Measurements from ENCODE around the gene ZMIZ2.
"Not testable (repeated sequence)": the region's sequence is repeated elsewhere in the genome, so short reads cannot be mapped to it uniquely, and the experiment has no call there.

The ZMIZ2 gene

GRCh38 chr7:44748045-44748947 lies at the start of gene ZMIZ2:
TSS of gene ZMIZ2 (plus strand) at chr7:44748847. CDS start at chr7:44756250, 7,403 bp downstream.
- peak; percentile 83 for TF ChIP-seq POLR2A (IDR thresholded peaks at IDR 0.05; ENCODE audit: low read depth, low read length)
- FAIRE-seq (no peak), DNase-seq (ENCODE audit: insufficient read length, low spot score) (peak; percentile 98)

GRCh38 chr7:44699598-44699997 lies 49.0 kb upstream of the ZMIZ2 start:
- not testable (repeated sequence) for DNase-seq (ENCODE audit: insufficient read length, low spot score); FAIRE-seq

GRCh38 chr7:44700322-44700721 lies 48.3 kb upstream of the ZMIZ2 start:
- no peak for DNase-seq (ENCODE audit: insufficient read length, low spot score)
- no peak for FAIRE-seq
- TF ChIP-seq POLR2A (IDR thresholded peaks at IDR 0.05; ENCODE audit: low read depth, low read length) = no peak

GRCh38 chr7:44703391-44703790 lies 45.3 kb upstream of the ZMIZ2 start:
- not testable (repeated sequence) for FAIRE-seq; DNase-seq (ENCODE audit: insufficient read length, low spot score)

DNA sequence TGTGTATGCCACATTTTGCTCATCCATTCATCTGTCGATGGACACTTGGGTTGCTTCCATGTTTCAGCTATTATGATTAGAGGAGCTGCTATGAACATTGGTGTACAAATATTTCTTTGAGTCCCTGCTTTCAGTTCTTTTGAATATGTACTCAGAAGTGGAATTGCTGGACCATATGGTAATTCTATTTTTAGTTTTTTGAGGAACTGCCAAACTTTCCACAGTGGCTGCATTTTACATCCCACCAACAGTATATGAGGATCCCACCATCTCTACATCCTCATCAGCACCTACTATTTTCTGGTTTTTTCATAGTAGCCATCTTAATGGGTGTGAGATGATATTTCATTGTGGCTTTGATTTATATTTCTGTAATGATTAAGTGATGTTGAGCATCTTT lies 44.7 kb upstream of the ZMIZ2 start:
- no peak for FAIRE-seq
- no peak for DNase-seq (ENCODE audit: insufficient read length, low spot score)
- no peak for TF ChIP-seq POLR2A (IDR thresholded peaks at IDR 0.05; ENCODE audit: low read depth, low read length)

- FAIRE-seq (no peak), DNase-seq (ENCODE audit: insufficient read length, low spot score) (no peak)
- no peak for TF ChIP-seq POLR2A (IDR thresholded peaks at IDR 0.05; ENCODE audit: low read depth, low read length)
Observed at GRCh38 chr7:44705434-44705833, 43.2 kb upstream of the ZMIZ2 start.

GRCh38 chr7:44706788-44707557 lies 41.7 kb upstream of the ZMIZ2 start:
- FAIRE-seq = no peak
- no peak for TF ChIP-seq POLR2A (IDR thresholded peaks at IDR 0.05; ENCODE audit: low read depth, low read length)

DNA sequence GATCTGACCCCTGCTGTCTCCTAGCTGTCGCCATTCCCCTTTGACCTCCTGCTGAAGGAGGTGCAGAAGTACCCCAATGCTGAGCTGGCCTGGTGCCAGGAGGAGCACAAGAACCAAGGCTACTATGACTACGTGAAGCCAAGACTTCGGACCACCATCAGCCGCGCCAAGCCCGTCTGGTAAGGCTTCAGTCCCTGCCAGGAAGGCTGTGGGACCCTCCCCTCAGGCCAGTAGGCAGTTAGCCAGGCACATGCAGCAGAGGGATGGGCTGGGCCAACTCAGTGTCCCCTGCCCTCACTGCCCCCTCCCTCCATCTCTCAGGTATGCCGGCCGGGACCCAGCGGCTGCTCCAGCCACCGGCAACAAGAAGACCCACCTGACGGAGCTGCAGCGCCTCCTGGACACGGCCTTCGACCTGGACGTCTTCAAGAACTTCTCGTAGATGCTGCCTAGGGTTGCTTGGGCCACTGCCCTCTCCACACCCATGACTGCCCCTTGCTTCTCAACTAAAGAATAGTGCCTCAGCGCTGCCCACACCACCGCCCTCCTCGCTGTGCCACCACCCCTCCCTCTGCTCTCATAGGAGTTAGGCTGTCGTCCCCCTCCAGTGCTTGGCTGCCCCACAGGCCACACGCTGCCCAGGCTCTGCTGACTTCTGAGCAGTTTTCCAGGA lies 41.0 kb upstream of the ZMIZ2 start:
- no peak for TF ChIP-seq POLR2A (IDR thresholded peaks at IDR 0.05; ENCODE audit: low read depth, low read length)
- FAIRE-seq = no peak
- DNase-seq (ENCODE audit: insufficient read length, low spot score) = no peak

More at GRCh38 chr7:44706788-44707557, 41.7 kb upstream of the ZMIZ2 start:
- DNase-seq (ENCODE audit: insufficient read length, low spot score) = no peak

DNA sequence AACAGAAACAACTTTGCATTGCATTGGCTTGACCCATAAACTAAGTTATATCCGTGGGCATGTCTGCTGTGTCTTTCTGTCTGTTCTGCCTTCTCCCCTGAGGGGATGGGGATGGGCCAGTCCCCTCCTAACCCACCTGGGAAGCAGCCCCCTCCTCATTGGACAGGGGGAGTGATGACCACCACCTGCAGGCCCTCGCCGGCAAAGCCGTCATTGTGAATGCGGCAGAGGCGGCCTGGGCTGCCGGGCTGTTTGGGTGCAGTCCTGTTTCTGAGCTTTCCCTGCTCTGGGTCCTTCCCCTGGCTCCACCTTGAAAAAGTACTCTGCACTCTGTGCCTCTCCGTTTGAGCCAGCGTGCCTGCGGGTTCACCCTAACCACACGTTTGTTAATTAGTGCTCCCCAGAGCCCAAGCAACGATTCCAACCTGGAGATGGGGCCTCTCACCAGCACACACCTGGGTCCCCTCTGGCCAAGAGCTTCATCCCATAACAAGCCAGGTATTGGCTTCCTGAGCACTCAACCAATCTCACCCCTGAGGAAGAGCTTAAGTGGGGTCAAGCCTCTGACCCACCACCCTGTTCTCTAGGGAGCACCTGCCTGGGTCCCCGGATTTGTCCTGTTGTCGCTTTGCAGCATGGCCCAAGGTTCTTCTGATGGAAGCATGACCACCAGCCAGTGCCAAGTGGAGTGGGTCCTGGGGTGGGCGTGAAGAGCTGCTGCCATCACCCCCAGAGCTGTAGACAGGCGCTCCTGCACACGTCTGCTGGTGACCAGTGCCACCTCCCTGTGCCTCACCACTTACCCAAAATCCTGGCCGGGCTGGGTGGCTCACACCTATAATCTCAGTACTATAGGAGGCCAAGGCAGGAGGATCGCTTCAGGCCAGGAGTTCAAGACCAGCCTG lies 39.4 kb upstream of the ZMIZ2 start:
- FAIRE-seq = no peak
- no peak for DNase-seq (ENCODE audit: insufficient read length, low spot score)
- 0 out of 2 replicates have a peak, but pooled peaks have one; percentile 10 for TF ChIP-seq POLR2A (IDR thresholded peaks at IDR 0.05; ENCODE audit: low read depth, low read length)

DNA sequence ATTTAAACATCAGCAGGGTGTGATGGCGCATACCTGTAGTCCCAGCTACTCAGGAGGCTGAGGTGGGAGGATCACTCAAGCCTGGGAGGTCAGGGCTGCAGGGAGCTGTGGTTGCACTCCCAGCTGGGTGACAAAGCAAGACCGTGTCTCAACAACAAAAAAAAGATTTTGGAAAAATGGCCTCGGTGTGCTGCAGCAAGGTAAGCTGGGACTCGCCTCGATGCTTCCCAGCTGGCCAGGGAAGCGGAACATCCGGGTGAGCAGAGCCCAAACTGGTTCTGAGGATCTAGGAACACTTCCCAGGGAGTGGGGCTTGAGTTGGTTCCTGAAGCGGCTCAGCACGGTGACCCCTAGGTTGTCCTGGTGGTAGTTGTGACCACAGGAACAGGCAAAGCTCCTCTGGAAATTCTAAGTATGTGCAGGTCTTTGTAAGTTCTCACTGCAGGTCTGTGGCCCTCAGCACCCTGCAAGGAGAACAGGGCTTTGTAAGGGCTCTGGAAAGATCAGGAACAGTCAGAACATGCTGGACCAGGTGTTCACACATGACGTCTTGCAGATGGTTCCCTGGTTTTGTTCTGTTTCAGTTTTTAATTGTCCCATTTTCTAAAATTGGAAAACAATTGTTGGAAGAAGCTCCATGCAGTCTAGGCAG lies 38.6 kb upstream of the ZMIZ2 start:
- DNase-seq (ENCODE audit: insufficient read length, low spot score) = no peak
- no peak for TF ChIP-seq POLR2A (IDR thresholded peaks at IDR 0.05; ENCODE audit: low read depth, low read length)
- no peak for FAIRE-seq

GRCh38 chr7:44711528-44711927 lies 37.1 kb upstream of the ZMIZ2 start:
- TF ChIP-seq POLR2A (IDR thresholded peaks at IDR 0.05; ENCODE audit: low read depth, low read length) = no peak
- FAIRE-seq = no peak
- no peak for DNase-seq (ENCODE audit: insufficient read length, low spot score)

DNA sequence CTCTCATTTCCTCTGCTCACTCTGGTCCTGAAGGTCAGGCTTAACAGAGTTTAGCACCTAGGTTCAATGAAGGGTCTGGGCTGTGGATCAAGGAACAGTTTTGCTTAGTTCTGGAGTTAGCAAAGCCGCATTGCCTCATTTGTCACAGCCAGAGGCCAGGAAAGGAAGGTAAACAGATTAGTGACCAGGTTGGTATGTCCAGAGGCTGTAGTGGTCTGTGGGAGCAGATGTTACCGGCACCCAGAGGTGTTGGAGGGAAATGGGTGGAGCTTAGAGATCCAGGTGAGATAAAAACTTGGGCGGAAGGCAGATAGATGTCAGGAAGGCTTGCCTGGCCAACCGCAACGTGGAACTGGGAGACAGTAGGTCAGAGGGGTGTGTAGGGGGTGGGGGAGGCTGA lies 36.6 kb upstream of the ZMIZ2 start:
- TF ChIP-seq POLR2A (IDR thresholded peaks at IDR 0.05; ENCODE audit: low read depth, low read length) = no peak
- no peak for DNase-seq (ENCODE audit: insufficient read length, low spot score)
- no peak for FAIRE-seq

GRCh38 chr7:44713141-44713540 lies 35.5 kb upstream of the ZMIZ2 start:
- DNase-seq (ENCODE audit: insufficient read length, low spot score) (no peak), FAIRE-seq (no peak)
- no peak for TF ChIP-seq POLR2A (IDR thresholded peaks at IDR 0.05; ENCODE audit: low read depth, low read length)
